HG02763 (cell line): ENCODE results near the gene MYBPH.

ENCODE experiments used
- ATAC-seq: cut with Tn5 transposase; IDR thresholded peaks from one replicate; pipeline ENCODE4 v1.9.1; 2021; ENCODE audit warnings: mild to moderate bottlenecking, moderate library complexity; ENCODE audit not compliant: unreplicated experiment

Gene MYBPH

GRCh38 chr1:203167913-203168200 is 7.8 kb downstream of the MYBPH start:
- ATAC-seq: no peak

- no peak for ATAC-seq
These were observed 8.4 kb downstream of the MYBPH start for GRCh38 chr1:203167026-203167912.

- ATAC-seq: no peak
These were observed 9.3 kb downstream of the MYBPH start for GRCh38 chr1:203166192-203166940.

GRCh38 chr1:203165800-203166161 is 9.8 kb downstream of the MYBPH start:
- no peak for ATAC-seq

GRCh38 chr1:203165101-203165799 is 10.4 kb downstream of the MYBPH start:
- ATAC-seq: no peak

- no peak for ATAC-seq
These were observed 11.6 kb downstream of the MYBPH start for GRCh38 chr1:203163891-203164635.

- ATAC-seq: no peak
These were observed 13.2 kb downstream of the MYBPH start for GRCh38 chr1:203162403-203162802.

- no peak for ATAC-seq
These were observed 13.9 kb downstream of the MYBPH start for GRCh38 chr1:203161703-203162102.

GRCh38 chr1:203161175-203161574 is 14.5 kb downstream of the MYBPH start:
- no peak for ATAC-seq

- ATAC-seq: no peak
These were observed 15.8 kb downstream of the MYBPH start for GRCh38 chr1:203159844-203160243.

GRCh38 chr1:203158960-203159665 is 16.5 kb downstream of the MYBPH start:
- no peak for ATAC-seq

- no peak for ATAC-seq
These were observed 17.2 kb downstream of the MYBPH start for GRCh38 chr1:203158423-203158822.

- ATAC-seq: no peak
These were observed 19.3 kb downstream of the MYBPH start for GRCh38 chr1:203156280-203156679.

- ATAC-seq: no peak
These were observed 21.4 kb downstream of the MYBPH start for GRCh38 chr1:203153989-203154821.

- ATAC-seq: no peak
These were observed 22.3 kb downstream of the MYBPH start for GRCh38 chr1:203153051-203153988.

- ATAC-seq: no peak
These were observed 23.2 kb downstream of the MYBPH start for GRCh38 chr1:203152158-203153034.

- no peak for ATAC-seq
These were observed 24.1 kb downstream of the MYBPH start for GRCh38 chr1:203151362-203152157.
